Small intestine (tissue), 7 donors: ENCODE results near the gene CD248. TPM values are rescaled to one million over a fixed set of nuclear protein-coding genes. Genes with fewer than 3 reads are reported as not detected.
A peak's percentile ranks its signal among the peaks of the same experiment; 100 is the strongest.

Experiments used
- DNase-seq, 2 donors: peaks; one replicate each; pipeline versions ENCODE4 v3.0.0 to v3.0.0-alpha.2; 2013
- FAIRE-seq: peaks from 2 replicates; lab custom pipeline; 2012; peaks lifted over from hg19 to GRCh38; lab: Jason Lieb, UNC
- H3K27ac ChIP-seq, 3 donors: one replicate each; pipeline ENCODE4 v1.5.1; 2013; ENCODE audit warnings: low read length in 2 of 3, mild to moderate bottlenecking in 2 of 3, control low read depth in 1 of 3, inconsistent platforms in 1 of 3, low read depth in 1 of 3, moderate library complexity in 1 of 3
- H3K27me3 ChIP-seq, 3 donors: one replicate each; pipeline ENCODE4 v1.6.1; 2013; ENCODE audit warnings: low read length in 3 of 3, inconsistent platforms in 1 of 3; ENCODE audit not compliant: control insufficient read depth in 3 of 3, insufficient read depth in 3 of 3
- H3K36me3 ChIP-seq, 3 donors: one replicate each; pipeline ENCODE4 v1.6.1; 2013; ENCODE audit warnings: low read length in 3 of 3, inconsistent platforms in 1 of 3, low read depth in 1 of 3, mild to moderate bottlenecking in 1 of 3, moderate library complexity in 1 of 3; ENCODE audit not compliant: control insufficient read depth in 3 of 3, insufficient read depth in 2 of 3
- H3K4me1 ChIP-seq, 3 donors: one replicate each; pipeline ENCODE4 v1.6.1; 2013; ENCODE audit warnings: low read length in 2 of 3, inconsistent platforms in 1 of 3, low read depth in 1 of 3, mild to moderate bottlenecking in 1 of 3, moderate library complexity in 1 of 3; ENCODE audit not compliant: control insufficient read depth in 3 of 3, insufficient read depth in 2 of 3
- H3K4me3 ChIP-seq, 3 donors: one replicate each; pipeline ENCODE4 v1.5.1; 2013; ENCODE audit warnings: low read length in 3 of 3, control low read depth in 1 of 3, inconsistent platforms in 1 of 3, low read depth in 1 of 3, mild to moderate bottlenecking in 1 of 3, moderate library complexity in 1 of 3
- H3K9me3 ChIP-seq, 2 donors: one replicate each; pipeline ENCODE4 v1.6.1; 2013; ENCODE audit warnings: low read depth in 1 of 2, low read length in 1 of 2; ENCODE audit not compliant: control insufficient read depth in 2 of 2, insufficient read depth in 1 of 2
- WGBS, 3 donors: extraction: QIAGEN DNeasy Blood & Tissue Kit; methylation state at CpG; one replicate each; pipeline ENCODE4 v1.1.7; 2013; 5-methylcytosine and 5-hydroxymethylcytosine counted together
- polyA plus RNA-seq, 4 donors: library from polyadenylated mRNA; stranded (reverse) in 3 of 4; unstranded in 1 of 4; fragments of 200-250 nt in 3 of 4; fragments of 120-200 nt in 1 of 4; gene quantifications; one replicate each; pipeline versions ENCODE4 v1.2.1 to v1.2.3, GENCODE V29; 2013
- donor health status: healthy with polysubstance abuse.
- donor health status: control.
- donor health status: control.
- donor health status: Bipolar disorder and iron deficiency.
- donor health status: healthy.

The CD248 gene
- polyA plus RNA-seq, 4 donors, result 1.6 to 35.7 (median 19.1) TPM; not detected in 1

DNA sequence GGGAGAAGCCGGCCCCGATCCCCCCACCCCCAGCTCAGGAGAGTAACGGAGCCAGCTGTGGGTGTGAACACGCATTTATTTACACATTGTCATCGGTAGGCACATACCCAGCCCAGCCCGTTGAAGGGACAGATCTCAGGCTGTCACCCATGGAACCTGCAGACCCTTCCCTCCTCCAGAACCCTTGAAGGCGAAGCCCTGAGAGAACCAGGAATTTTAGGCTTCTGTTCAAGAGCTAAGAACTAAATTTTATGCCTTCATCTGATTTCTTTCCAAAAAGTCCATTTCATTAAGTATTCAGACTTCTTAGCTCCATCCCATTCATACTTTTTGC is 28.4 kb upstream of the CD248 start:
- Histone ChIP-seq H3K27ac (peak overlapping the region in 2 of 3 donors; percentile 47 to 77), H3K36me3 (peaks cover under 1 to 29% (median 9%) of the 10 kb centered on the region in 3 donors), H3K9me3 (no peaks in the 10 kb centered on the region), H3K27me3 (no peaks in the 10 kb centered on the region), H3K4me1 (peaks cover 3 to 36% (median 6%) of the 10 kb centered on the region in 3 donors), H3K4me3 (peak overlapping the region in 2 of 3 donors; percentile 24 to 91)
- DNase-seq, result no peak
- FAIRE-seq, result no peak
- 3 to 6% (median 5%) methylated on average over 7 of the region's 7 CpGs for WGBS, 3 donors

- 0% methylated on average over 46 to 59 of the region's 59 CpGs for WGBS, 3 donors
- FAIRE-seq, result no peak
Observed at GRCh38 chr11:66344550-66345315, 27.9 kb upstream of the CD248 start, which contains the start of gene BRMS1. BRMS1 (minus strand) TSS chr11:66345104; CDS start chr11:66342234, 2,870 bp downstream.

DNA sequence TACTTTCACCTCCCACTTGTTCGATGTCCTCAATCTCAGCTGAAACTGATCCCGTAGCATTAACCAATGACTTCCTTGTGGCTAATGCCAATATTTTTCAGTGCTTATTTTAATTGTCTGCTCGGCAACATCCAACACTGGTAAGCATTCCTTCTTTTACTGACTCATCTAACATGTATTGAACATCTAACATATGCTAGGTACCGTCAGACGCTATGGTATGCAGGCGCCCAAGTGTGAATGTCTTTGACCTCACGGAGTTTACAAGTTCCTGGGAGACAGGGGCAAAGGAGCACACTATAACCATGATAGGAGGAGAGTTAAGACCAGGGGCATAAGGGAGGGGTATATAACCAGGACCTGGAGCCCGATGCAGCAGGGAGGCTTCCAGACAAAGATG is 26.3 kb upstream of the CD248 start:
- 89 to 92% (median 90%) methylated on average over 8 of the region's 8 CpGs for WGBS, 3 donors
- Histone ChIP-seq H3K4me1 (peaks cover 3 to 21% (median 6%) of the 10 kb centered on the region in 3 donors), H3K27me3 (no peaks in the 10 kb centered on the region), H3K27ac (no peak overlapping the region), H3K36me3 (peaks cover 8 to 50% (median 9%) of the 10 kb centered on the region in 3 donors), H3K9me3 (no peaks in the 10 kb centered on the region), H3K4me3 (no peak overlapping the region)
- no peak for FAIRE-seq
- no peak for DNase-seq

More at GRCh38 chr11:66344550-66345315, 27.9 kb upstream of the CD248 start, which contains the start of gene BRMS1:
- Histone ChIP-seq H3K4me3 (peak within 1 kb of the TSS; percentile 70 to 91 (median 74)), H3K4me1 (peaks cover 3 to 32% (median 6%) of the 10 kb centered on the region in 3 donors), H3K27me3 (no peaks in the 10 kb centered on the region), H3K9me3 (no peaks in the 10 kb centered on the region), H3K36me3 (peaks cover 3 to 35% (median 9%) of the 10 kb centered on the region in 3 donors), H3K27ac (peak within 1 kb of the TSS; percentile 57 to 77 (median 62))
- peak; percentile 98 to 99 for DNase-seq

DNA sequence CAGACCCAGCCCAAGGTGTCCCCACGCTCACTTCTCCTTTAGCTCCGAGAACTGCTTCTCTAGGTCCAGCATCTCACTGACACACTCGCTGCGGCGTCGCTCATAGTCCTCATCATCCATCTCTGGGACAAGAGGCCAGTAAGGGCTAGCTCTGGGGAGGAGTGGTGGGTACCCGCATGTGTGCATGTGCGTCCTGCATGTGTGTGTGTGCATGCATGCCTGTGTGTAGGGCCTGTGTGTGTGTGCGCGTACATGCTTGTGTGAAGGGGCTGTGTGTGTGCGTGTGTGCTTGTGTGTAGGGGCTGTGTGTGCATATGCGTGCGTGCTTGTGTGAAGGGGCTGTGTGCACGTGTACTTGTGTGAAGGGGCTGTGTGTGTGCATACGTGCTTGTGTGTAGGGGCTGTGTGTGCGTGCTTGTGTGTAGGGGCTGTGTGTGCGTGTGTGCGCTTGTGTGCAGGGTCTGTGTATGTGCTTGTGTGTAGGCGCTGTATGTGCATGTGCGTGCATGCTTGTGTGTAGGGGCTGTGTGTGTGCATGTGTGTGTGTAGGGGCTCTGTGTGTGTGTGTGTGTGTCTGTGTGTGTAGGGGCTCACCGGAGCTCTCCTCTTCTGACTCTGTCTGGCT is 24.8 kb upstream of the CD248 start:
- H3K36me3 ChIP-seq, result peaks cover 8 to 66% (median 9%) of the 10 kb centered on the region in 3 donors
- no peak for DNase-seq
- peaks cover 3 to 22% (median 5%) of the 10 kb centered on the region in 3 donors for H3K4me1 ChIP-seq
- no peak overlapping the region for H3K27ac ChIP-seq
- FAIRE-seq, result no peak
- no peaks in the 10 kb centered on the region for H3K9me3 ChIP-seq
- H3K4me3 ChIP-seq, result no peak overlapping the region
- H3K27me3 ChIP-seq, result no peaks in the 10 kb centered on the region
- 95 to 97% (median 96%) methylated on average over 21 of the region's 21 CpGs for WGBS, 3 donors

DNA sequence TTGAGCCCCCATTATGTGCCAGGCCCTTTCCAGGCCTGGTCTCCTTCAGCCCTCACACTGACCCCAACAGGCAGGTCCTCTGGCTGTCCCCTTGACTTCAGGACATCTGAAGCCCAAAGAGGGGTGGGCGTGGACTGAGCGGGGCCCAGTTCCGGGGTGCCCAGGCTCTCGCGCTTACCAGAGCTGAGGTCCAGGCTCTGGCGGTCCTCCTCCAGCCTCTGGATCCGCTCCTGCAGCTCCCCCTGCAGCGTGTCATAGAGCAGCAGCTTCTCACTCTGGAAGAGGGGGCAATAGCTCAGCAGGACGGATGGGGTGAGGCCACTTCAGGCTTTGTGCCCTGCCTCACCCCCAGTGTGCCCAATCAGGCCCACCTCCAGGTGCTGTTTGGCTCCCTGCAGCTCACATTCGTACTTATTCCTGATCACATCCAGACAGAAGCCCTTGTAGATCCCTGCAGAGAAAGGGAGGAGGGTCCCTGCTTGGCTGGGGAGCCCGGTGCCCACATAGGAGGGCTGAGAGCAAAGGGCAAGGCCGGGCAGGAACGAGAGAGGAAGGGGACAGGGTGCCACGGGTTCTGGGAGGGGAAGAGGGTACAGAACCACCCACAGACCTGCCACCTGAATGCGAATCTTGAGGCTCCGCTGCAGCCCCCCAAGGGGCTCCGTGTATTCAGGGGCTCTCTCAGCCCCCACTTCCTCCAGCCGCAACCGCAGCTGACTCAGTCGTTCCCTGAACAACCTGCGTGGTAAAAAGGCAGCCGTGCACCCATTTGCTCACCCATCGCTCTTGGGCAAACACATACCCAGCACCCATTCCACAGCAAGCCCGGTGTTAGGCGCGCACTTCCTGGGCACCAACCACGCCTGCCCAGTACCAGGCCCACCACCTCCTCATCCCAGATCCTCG is 24.0 kb upstream of the CD248 start:
- Histone ChIP-seq H3K36me3 (peaks cover 8 to 66% (median 9%) of the 10 kb centered on the region in 3 donors), H3K4me3 (no peak overlapping the region), H3K27me3 (no peaks in the 10 kb centered on the region), H3K27ac (no peak overlapping the region), H3K4me1 (peaks cover 0 to 22% (median 2%) of the 10 kb centered on the region in 3 donors), H3K9me3 (no peaks in the 10 kb centered on the region)
- FAIRE-seq (no peak), DNase-seq (no peak)
- WGBS, 3 donors, result 92 to 94% (median 93%) methylated on average over 27 to 28 of the region's 28 CpGs

GRCh38 chr11:66339686-66340483 is 23.0 kb upstream of the CD248 start:
- DNase-seq (no peak), FAIRE-seq (no peak)
- Histone ChIP-seq H3K4me3 (no peak overlapping the region), H3K9me3 (no peaks in the 10 kb centered on the region), H3K36me3 (peaks cover 8 to 63% (median 9%) of the 10 kb centered on the region in 3 donors), H3K27me3 (no peaks in the 10 kb centered on the region), H3K27ac (no peak overlapping the region), H3K4me1 (peaks cover 0 to 22% (median 0%) of the 10 kb centered on the region in 3 donors)
- WGBS, 3 donors, result 79 to 85% (median 83%) methylated on average over 14 of the region's 14 CpGs

DNA sequence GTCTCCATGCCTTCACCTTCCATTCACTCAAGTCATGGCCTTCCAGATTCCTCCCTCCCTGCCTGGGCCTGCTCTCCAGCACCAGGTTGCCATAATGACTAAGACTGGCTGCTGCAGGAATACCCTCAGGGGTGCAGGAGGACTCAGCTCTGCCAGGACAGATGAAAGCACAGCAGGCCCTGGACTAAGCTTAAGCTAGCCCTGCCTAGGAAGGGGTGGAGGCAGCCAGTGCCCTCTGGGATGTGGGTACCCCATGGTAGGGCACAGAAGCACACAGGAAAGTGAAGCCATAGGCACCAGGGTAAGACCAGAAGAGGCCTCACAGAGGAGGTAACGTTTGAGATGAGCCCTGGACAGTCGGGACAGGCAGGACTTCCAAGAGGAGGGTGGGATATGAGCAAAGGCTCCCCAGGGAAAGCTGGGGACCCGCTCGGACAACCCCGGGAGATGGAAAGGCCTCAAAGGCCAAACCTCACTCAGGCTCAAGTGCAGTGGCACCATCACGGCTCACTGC is 22.4 kb upstream of the CD248 start:
- Histone ChIP-seq H3K27me3 (no peaks in the 10 kb centered on the region), H3K36me3 (peaks cover 8 to 68% (median 9%) of the 10 kb centered on the region in 3 donors), H3K27ac (no peak overlapping the region), H3K4me1 (peaks cover 0 to 21% (median 0%) of the 10 kb centered on the region in 3 donors), H3K4me3 (no peak overlapping the region), H3K9me3 (no peaks in the 10 kb centered on the region)
- 90 to 93% (median 91%) methylated on average over 6 of the region's 6 CpGs for WGBS, 3 donors
- DNase-seq, result no peak
- no peak for FAIRE-seq
